Body of pancreas (tissue), 4 donors: ENCODE results near the gene ALG3. TPM values are rescaled to one million over a fixed set of nuclear protein-coding genes. Genes with fewer than 3 reads are reported as not detected.

Experiments used
- ATAC-seq: fragments of 150-250 bp; one replicate; pipeline ENCODE4 v1.9.1; 2016
- DNase-seq, 4 donors: peaks; one replicate each; pipeline ENCODE4 v3.0.0-alpha.2; 2019
- H3K27ac ChIP-seq, 4 donors: fragments of 200-600 bp; sonication (generic); 1 replicate in 3 of 4; 2 replicates in 1 of 4; pipeline versions ENCODE4 v1.5.1 to v1.6.1; 2016 to 2019; ENCODE audit warnings: mild to moderate bottlenecking in 1 of 4, mixed read lengths in 1 of 4, moderate library complexity in 1 of 4
- H3K27me3 ChIP-seq, 2 donors: fragments of 200-600 bp; sonication (generic); one replicate each; pipeline ENCODE4 v1.6.0; 2016; ENCODE audit warnings: mild to moderate bottlenecking in 1 of 2
- H3K36me3 ChIP-seq, 2 donors: fragments of 200-600 bp; sonication (generic); replicated peaks in 1 of 2; 2 replicates each; pipeline ENCODE4 v1.5.1; 2016; ENCODE audit warnings: low read depth in 2 of 2; ENCODE audit not compliant: insufficient read depth in 1 of 2
- H3K4me1 ChIP-seq: fragments of 200-600 bp; sonication (generic); one replicate; pipeline ENCODE4 v1.6.0; 2016
- H3K4me3 ChIP-seq, 2 donors: fragments of 200-600 bp; sonication (generic); 1 replicate in 1 of 2; 2 replicates in 1 of 2; pipeline ENCODE4 v1.5.1; 2016 to 2019
- H3K9me3 ChIP-seq, 3 donors: fragments of 200-600 bp; sonication (generic); 1 replicate in 2 of 3; 2 replicates in 1 of 3; pipeline ENCODE4 v1.5.1; 2016
- POLR2A ChIP-seq, 3 donors: fragments of 450-650 bp; IDR thresholded peaks; one replicate each; pipeline ENCODE4 v1.6.1; 2016; ENCODE audit warnings: antibody characterized with exemption in 3 of 3, mild to moderate bottlenecking in 2 of 3
- WGBS, 2 donors: methylation state at CpG; one replicate each; pipeline ENCODE4 v1.1.5; 2017; 5-methylcytosine and 5-hydroxymethylcytosine counted together
- intact Hi-C: fragments of 100-400 bp; cut with DNase I; formaldehyde crosslinking; loops from one replicate; pipeline ENCODE4 v1.15.1; 2023
- total RNA-seq, 2 donors: library from RNA; depleted of rRNA; stranded (reverse); fragments of >200 nt; gene quantifications; one replicate each; pipeline ENCODE4 v1.1.0, GENCODE V29; 2016
- TF ChIP-seq, protein P1 (sequence below), 7 experiments: fragments of 450-650 bp in 4 of 7; fragments of 200-600 bp in 3 of 7; sonication (generic) in 3 of 7; IDR thresholded peaks; one replicate each; pipeline ENCODE4 v1.5.1; 2016 to 2019; ENCODE audit warnings: antibody characterized with exemption in 7 of 7

The ALG3 gene
- total RNA-seq, 2 donors from 2014 or later = 32.4 to 67.6 TPM

DNA sequence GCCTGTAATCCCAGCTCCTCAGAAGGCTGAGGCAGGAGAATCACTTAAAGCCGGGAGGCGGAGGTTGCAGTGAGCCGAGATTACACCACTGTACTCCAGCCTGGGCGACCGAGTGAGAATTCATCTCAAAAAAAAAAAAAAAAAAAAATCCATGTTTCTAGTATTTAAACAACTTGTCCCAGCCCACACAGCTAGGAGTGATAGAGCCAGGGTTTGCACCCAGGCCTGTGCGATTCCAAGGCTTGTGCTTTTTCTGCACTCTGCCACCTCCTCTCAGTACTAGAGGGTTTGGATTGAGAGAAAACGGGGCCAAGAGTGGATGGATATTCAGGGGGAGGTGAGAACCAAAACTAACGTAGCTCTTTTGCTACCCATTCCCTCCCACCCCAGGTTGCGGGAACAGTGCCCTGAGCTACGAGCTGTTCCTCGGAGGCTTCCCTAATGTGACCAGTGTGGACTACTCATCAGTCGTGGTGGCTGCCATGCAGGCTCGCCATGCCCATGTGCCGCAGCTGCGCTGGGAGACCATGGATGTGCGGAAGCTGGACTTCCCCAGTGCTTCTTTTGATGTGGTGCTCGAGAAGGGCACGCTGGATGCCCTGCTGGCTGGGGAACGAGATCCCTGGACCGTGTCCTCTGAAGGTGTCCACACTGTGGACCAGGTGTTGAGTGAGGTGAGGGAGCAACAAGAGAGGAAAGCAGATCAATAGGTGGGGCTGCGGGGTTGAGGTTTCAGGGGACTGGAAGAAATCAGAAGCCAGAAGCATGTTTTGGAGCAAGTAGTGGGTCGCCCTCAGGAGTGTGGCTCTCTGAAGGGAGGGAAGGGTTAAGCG lies 8.5 kb upstream of the ALG3 start:
- H3K4me1 ChIP-seq = peaks cover 22% of the 10 kb centered on the region
- TF ChIP-seq, protein P1, sequence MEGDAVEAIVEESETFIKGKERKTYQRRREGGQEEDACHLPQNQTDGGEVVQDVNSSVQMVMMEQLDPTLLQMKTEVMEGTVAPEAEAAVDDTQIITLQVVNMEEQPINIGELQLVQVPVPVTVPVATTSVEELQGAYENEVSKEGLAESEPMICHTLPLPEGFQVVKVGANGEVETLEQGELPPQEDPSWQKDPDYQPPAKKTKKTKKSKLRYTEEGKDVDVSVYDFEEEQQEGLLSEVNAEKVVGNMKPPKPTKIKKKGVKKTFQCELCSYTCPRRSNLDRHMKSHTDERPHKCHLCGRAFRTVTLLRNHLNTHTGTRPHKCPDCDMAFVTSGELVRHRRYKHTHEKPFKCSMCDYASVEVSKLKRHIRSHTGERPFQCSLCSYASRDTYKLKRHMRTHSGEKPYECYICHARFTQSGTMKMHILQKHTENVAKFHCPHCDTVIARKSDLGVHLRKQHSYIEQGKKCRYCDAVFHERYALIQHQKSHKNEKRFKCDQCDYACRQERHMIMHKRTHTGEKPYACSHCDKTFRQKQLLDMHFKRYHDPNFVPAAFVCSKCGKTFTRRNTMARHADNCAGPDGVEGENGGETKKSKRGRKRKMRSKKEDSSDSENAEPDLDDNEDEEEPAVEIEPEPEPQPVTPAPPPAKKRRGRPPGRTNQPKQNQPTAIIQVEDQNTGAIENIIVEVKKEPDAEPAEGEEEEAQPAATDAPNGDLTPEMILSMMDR (IDR thresholded peaks at IDR 0.05) = no peak
- no peak for TF ChIP-seq POLR2A (IDR thresholded peaks at IDR 0.05)
- no peaks in the 10 kb centered on the region for H3K27me3 ChIP-seq
- H3K27ac ChIP-seq = no peak overlapping the region
- WGBS, 2 donors = 88 to 92% methylated on average over 22 to 23 of the region's 23 CpGs
- ATAC-seq (no peak), DNase-seq (no peak)
- no peaks in the 10 kb centered on the region for H3K36me3 ChIP-seq
- H3K4me3 ChIP-seq = no peak overlapping the region
- H3K9me3 ChIP-seq = no peaks in the 10 kb centered on the region
- intact Hi-C loops = no loop called here

DNA sequence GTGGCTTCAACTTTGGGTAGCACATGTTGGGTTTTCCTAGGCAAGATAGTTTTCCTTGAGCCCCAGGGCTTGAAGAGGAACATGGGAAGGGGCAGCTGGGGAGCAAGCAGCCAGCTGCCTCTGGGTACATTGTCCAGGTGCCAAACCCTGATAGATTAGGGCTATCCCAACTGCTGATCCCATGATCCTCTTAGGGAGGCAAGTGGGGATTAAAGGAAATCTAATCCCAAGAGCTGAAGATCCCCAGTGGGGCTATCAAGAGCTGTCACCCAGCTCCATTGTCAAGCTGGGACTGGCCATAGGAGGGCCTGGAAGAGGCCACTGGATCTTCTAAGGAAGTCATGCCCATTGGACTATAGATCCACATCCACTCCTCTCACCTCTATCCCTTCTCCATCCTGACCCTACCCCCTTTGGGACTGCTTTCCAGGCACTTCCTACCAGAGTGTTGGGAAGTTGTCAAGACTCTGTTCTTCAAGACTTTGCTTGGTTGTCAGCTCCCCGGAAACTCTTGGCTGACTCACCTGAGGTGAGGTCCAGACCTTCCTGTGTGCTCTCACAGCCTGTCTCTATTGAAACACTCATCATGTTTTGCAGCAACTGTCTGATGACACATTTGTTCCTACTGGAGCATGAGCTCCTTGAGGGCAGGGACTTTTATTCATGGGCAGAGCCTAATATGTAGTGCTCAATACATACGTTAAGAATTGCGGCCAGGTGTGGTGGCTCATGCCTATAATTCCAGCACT lies 6.7 kb upstream of the ALG3 start:
- H3K9me3 ChIP-seq = no peaks in the 10 kb centered on the region
- H3K27ac ChIP-seq = no peak overlapping the region
- intact Hi-C loops = no loop called here
- H3K27me3 ChIP-seq = no peaks in the 10 kb centered on the region
- H3K36me3 ChIP-seq = no peaks in the 10 kb centered on the region
- TF ChIP-seq POLR2A (IDR thresholded peaks at IDR 0.05) = no peak
- TF ChIP-seq, protein P1 (IDR thresholded peaks at IDR 0.05) = no peak
- ATAC-seq (no peak), DNase-seq (no peak)
- no peak overlapping the region for H3K4me3 ChIP-seq
- 85 to 91% methylated on average over 2 to 3 of the region's 3 CpGs for WGBS, 2 donors
- peaks cover 10% of the 10 kb centered on the region for H3K4me1 ChIP-seq

DNA sequence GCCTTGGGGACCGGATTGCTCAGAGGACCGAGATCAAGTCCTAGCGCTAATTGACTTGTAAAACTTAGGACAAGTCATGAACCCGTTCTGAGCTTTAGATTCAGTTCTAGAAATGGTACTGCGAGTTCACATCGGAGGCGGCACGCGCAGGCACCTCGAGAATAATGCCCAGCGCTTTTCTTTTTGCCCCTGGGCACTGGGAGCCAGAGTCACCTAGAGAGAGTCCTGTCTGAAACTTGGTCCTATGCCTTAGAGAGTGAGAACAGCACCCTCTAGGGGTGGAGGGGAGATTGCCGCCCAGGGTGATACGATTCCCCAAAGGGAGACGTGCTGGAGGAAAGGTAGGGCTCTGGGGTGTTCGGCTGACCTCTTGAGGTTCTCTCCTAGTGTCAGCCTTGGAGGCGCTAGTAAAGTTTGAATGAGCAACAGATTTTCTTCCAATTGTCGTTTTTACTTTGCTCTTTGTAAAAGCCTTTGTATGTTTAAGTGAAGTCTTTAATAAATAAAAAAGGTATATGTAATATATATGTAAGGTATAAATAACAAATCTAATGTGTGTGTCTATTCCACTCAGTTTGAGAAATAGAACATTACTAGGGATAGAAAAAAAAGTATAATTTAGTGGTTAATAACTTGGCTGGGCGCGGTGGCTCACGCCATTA lies 1.5 kb upstream of the ALG3 start:
- DNase-seq (peak; percentile 91 to 96 (median 93)), ATAC-seq (peak; percentile 71)
- H3K4me1 ChIP-seq = peaks cover 21% of the 10 kb centered on the region
- TF ChIP-seq, protein P1 (IDR thresholded peaks at IDR 0.05) = peak; percentile 88 to 97 (median 91)
- TF ChIP-seq POLR2A (IDR thresholded peaks at IDR 0.05) = no peak
- intact Hi-C loops = no loop called here
- peak overlapping the region; percentile 47 to 49 for H3K4me3 ChIP-seq
- H3K27me3 ChIP-seq = no peaks in the 10 kb centered on the region
- 14 to 16% methylated on average over 17 to 20 of the region's 20 CpGs for WGBS, 2 donors
- H3K9me3 ChIP-seq = no peaks in the 10 kb centered on the region
- peaks cover 0 to 3% of the 10 kb centered on the region in 2 donors for H3K36me3 ChIP-seq
- H3K27ac ChIP-seq = peak overlapping the region; percentile 35 to 95 (median 82)

DNA sequence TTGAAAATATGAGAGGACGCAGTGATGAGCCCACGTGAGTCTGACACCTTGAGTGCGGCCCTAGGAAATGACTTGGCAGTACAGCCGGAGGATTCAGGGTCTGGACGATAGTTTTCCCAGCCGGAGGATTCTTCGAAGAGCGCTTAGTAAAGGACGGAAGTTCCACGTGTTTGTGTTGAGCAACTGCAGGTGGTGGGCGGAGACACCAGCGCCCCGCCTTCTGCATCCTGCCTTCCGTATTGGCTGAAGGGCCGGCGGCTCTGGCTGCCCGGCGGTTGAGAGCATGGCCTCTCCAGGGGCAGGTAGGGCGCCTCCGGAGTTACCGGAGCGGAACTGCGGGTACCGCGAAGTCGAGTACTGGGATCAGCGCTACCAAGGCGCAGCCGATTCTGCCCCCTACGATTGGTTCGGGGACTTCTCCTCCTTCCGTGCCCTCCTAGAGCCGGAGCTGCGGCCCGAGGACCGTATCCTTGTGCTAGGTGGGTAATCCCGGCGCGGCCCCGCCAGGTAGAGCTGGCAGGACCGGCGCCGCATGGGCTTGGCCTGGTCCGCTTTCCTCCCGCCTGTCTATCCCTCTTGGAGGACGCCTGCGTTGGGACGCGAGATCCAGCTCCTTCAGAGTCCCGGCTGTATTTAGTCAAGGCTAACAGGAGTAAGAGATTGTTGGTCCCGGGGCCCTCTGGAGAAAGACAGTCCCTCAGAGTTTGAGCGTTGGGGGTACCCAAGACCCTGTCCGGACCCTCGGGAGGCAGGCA lies 827 bp upstream of the ALG3 start, which contains the start of gene EEF1AKMT4:
Gene EEF1AKMT4, plus strand, starts transcription at position 261 of the 755 bp plus-strand sequence. Its CDS starts 23 bp downstream, at position 284.
- TF ChIP-seq, protein P1 (IDR thresholded peaks at IDR 0.05) = peak; percentile 29 to 86 (median 74)
- TF ChIP-seq POLR2A (IDR thresholded peaks at IDR 0.05) = peak; percentile 15 to 84 (median 83)
- ATAC-seq = peak; percentile 95
- H3K9me3 ChIP-seq = no peaks in the 10 kb centered on the region
- H3K27ac ChIP-seq = peak within 1 kb of the TSS; percentile 71 to 95 (median 82)
- DNase-seq = peak; percentile 98 to 99 (median 98)
- H3K36me3 ChIP-seq = peaks cover 0 to 9% of the 10 kb centered on the region in 2 donors
- H3K27me3 ChIP-seq = no peaks in the 10 kb centered on the region
- intact Hi-C loops = no loop called here
- WGBS, 2 donors = 0 to 1% methylated on average over 20 to 54 of the region's 54 CpGs
- peak within 1 kb of the TSS; percentile 97 to 99 for H3K4me3 ChIP-seq
- peaks cover 21% of the 10 kb centered on the region for H3K4me1 ChIP-seq
